ENCODE data around the gene SMCHD1. TPM values are rescaled to one million over a fixed set of nuclear protein-coding genes. Genes with fewer than 3 reads are reported as not detected.

Gene SMCHD1
- total and polyA plus RNA-seq, 4 donors = 4.4 to 49.0 (median 25.4) TPM

DNA sequence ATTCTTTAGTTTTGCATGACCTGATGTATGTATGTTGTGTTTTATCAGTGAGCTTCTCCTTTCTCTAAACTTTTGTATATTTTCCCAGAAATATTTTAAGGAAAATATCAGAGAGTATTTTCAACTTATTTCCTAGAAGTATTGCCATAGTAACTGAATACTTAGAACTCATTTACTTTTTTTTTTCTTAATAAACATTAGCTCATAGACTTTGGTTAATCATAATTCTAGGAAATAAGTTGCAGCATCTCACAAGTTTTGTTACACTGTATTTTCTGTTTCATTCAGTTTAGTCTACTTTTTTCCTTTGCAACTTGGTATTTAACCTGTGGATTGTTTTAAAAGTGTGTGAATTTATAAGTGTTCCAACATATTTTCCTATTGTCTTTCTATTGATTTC, 27.5 kb downstream of the SMCHD1 start (continued):
- TF ChIP-seq, protein P1, sequence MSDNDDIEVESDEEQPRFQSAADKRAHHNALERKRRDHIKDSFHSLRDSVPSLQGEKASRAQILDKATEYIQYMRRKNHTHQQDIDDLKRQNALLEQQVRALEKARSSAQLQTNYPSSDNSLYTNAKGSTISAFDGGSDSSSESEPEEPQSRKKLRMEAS (IDR thresholded peaks at IDR 0.05) = no peak
- no peak for TF ChIP-seq SP1 (IDR thresholded peaks at IDR 0.05)
- no peak for TF ChIP-seq RXRA (IDR thresholded peaks at IDR 0.05)

DNA sequence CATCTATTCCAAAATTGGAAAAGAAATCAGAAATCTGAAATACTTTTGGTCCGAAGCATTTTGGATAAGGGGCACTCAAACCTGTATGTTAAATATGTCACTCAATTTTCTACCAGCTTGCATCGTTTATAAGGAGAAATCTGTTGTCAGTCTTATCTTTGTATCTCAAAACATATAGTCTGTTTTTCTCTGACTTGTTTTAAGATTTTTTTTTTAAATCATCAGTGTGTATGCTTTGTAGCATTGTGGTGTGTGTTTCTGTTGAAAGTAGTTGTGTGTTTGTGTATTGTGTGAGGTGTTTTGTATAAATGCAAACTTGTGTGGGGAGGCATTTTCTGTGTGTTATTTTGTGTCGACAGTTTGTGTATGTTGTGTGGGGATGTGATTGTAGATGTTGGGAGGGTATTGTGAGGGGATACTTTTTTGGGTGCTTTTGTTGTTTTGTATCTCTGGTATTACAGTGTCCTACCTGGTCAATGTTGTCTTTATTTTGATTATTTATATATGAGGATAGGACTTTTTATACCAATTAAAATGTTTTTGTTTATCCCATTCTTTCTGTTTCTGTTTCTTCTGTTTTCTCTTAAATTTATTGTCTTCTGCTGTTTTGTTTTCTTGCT, 30.9 kb downstream of the SMCHD1 start:
- TF ChIP-seq HNF4A (conservative IDR thresholded peaks at IDR 0.05) (no peak), RAD21 (IDR thresholded peaks at IDR 0.05) (no peak), EGR1 (IDR thresholded peaks at IDR 0.05; ENCODE audit: low read depth in 2 of 2) (no peak), SP1 (IDR thresholded peaks at IDR 0.05) (no peak), FOXA2 (IDR thresholded peaks at IDR 0.05) (no peak), JUND (IDR thresholded peaks at IDR 0.05) (no peak), RXRA (IDR thresholded peaks at IDR 0.05) (no peak), HNF4G (IDR thresholded peaks at IDR 0.05) (no peak), NR2F2 (IDR thresholded peaks at IDR 0.05) (no peak), TAF1 (conservative IDR thresholded peaks at IDR 0.05) (no peak), FOXA1 (IDR thresholded peaks at IDR 0.05) (no peak)
- TF ChIP-seq, protein P2, sequence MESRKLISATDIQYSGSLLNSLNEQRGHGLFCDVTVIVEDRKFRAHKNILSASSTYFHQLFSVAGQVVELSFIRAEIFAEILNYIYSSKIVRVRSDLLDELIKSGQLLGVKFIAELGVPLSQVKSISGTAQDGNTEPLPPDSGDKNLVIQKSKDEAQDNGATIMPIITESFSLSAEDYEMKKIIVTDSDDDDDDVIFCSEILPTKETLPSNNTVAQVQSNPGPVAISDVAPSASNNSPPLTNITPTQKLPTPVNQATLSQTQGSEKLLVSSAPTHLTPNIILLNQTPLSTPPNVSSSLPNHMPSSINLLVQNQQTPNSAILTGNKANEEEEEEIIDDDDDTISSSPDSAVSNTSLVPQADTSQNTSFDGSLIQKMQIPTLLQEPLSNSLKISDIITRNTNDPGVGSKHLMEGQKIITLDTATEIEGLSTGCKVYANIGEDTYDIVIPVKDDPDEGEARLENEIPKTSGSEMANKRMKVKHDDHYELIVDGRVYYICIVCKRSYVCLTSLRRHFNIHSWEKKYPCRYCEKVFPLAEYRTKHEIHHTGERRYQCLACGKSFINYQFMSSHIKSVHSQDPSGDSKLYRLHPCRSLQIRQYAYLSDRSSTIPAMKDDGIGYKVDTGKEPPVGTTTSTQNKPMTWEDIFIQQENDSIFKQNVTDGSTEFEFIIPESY (IDR thresholded peaks at IDR 0.05) = no peak
- TF ChIP-seq, protein P3, sequence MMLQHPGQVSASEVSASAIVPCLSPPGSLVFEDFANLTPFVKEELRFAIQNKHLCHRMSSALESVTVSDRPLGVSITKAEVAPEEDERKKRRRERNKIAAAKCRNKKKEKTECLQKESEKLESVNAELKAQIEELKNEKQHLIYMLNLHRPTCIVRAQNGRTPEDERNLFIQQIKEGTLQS (IDR thresholded peaks at IDR 0.05) = no peak
- TF ChIP-seq, protein P1 (IDR thresholded peaks at IDR 0.05) = no peak
- TF ChIP-seq, protein P4, sequence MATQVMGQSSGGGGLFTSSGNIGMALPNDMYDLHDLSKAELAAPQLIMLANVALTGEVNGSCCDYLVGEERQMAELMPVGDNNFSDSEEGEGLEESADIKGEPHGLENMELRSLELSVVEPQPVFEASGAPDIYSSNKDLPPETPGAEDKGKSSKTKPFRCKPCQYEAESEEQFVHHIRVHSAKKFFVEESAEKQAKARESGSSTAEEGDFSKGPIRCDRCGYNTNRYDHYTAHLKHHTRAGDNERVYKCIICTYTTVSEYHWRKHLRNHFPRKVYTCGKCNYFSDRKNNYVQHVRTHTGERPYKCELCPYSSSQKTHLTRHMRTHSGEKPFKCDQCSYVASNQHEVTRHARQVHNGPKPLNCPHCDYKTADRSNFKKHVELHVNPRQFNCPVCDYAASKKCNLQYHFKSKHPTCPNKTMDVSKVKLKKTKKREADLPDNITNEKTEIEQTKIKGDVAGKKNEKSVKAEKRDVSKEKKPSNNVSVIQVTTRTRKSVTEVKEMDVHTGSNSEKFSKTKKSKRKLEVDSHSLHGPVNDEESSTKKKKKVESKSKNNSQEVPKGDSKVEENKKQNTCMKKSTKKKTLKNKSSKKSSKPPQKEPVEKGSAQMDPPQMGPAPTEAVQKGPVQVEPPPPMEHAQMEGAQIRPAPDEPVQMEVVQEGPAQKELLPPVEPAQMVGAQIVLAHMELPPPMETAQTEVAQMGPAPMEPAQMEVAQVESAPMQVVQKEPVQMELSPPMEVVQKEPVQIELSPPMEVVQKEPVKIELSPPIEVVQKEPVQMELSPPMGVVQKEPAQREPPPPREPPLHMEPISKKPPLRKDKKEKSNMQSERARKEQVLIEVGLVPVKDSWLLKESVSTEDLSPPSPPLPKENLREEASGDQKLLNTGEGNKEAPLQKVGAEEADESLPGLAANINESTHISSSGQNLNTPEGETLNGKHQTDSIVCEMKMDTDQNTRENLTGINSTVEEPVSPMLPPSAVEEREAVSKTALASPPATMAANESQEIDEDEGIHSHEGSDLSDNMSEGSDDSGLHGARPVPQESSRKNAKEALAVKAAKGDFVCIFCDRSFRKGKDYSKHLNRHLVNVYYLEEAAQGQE (IDR thresholded peaks at IDR 0.05) = no peak
- TF ChIP-seq, protein P5, sequence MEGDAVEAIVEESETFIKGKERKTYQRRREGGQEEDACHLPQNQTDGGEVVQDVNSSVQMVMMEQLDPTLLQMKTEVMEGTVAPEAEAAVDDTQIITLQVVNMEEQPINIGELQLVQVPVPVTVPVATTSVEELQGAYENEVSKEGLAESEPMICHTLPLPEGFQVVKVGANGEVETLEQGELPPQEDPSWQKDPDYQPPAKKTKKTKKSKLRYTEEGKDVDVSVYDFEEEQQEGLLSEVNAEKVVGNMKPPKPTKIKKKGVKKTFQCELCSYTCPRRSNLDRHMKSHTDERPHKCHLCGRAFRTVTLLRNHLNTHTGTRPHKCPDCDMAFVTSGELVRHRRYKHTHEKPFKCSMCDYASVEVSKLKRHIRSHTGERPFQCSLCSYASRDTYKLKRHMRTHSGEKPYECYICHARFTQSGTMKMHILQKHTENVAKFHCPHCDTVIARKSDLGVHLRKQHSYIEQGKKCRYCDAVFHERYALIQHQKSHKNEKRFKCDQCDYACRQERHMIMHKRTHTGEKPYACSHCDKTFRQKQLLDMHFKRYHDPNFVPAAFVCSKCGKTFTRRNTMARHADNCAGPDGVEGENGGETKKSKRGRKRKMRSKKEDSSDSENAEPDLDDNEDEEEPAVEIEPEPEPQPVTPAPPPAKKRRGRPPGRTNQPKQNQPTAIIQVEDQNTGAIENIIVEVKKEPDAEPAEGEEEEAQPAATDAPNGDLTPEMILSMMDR (IDR thresholded peaks at IDR 0.05; ENCODE audit: low read depth, low read length, missing input control) = no peak
- no peaks in the 10 kb centered on the region for H3K27me3 ChIP-seq (ENCODE audit: control insufficient read depth in 4 of 4, insufficient read depth in 4 of 4, low read length in 3 of 4)
- DNase-seq (ENCODE audit: low spot score) = no peak
- H3K9ac ChIP-seq (ENCODE audit: low read depth in 1 of 2, low read length in 2 of 2) = no peak overlapping the region
- H3K4me3 ChIP-seq (ENCODE audit: low read depth in 1 of 3, low read length in 3 of 3) = no peak overlapping the region
- peaks cover 4 to 29% (median 16%) of the 10 kb centered on the region in 4 donors for H3K36me3 ChIP-seq (ENCODE audit: control insufficient read depth in 4 of 4, insufficient read depth in 3 of 4, low read depth in 1 of 4, low read length in 3 of 4)
- peaks cover 0 to 3% (median 0%) of the 10 kb centered on the region in 4 donors for H3K9me3 ChIP-seq (ENCODE audit: control insufficient read depth in 4 of 4, low read length in 3 of 4)
- peaks cover 0 to 4% (median 0%) of the 10 kb centered on the region in 4 donors for H3K4me1 ChIP-seq (ENCODE audit: control insufficient read depth in 4 of 4, insufficient read depth in 4 of 4, low read length in 3 of 4)
- no peak overlapping the region for H3K27ac ChIP-seq (ENCODE audit: low read depth in 1 of 2, low read length in 2 of 2)
- WGBS = 98% methylated on average over 3 of the region's 3 CpGs

All from liver (tissue), 9 donors.